GM19025 (cell line): ENCODE data around the gene PSMF1.

ENCODE experiments used
- ATAC-seq: cut with Tn5 transposase; IDR thresholded peaks from one replicate; pipeline ENCODE4 v1.9.1; 2021; ENCODE audit warnings: mild to moderate bottlenecking, low read depth, moderate library complexity; ENCODE audit not compliant: unreplicated experiment

The PSMF1 gene, protein sequence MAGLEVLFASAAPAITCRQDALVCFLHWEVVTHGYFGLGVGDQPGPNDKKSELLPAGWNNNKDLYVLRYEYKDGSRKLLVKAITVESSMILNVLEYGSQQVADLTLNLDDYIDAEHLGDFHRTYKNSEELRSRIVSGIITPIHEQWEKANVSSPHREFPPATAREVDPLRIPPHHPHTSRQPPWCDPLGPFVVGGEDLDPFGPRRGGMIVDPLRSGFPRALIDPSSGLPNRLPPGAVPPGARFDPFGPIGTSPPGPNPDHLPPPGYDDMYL

DNA sequence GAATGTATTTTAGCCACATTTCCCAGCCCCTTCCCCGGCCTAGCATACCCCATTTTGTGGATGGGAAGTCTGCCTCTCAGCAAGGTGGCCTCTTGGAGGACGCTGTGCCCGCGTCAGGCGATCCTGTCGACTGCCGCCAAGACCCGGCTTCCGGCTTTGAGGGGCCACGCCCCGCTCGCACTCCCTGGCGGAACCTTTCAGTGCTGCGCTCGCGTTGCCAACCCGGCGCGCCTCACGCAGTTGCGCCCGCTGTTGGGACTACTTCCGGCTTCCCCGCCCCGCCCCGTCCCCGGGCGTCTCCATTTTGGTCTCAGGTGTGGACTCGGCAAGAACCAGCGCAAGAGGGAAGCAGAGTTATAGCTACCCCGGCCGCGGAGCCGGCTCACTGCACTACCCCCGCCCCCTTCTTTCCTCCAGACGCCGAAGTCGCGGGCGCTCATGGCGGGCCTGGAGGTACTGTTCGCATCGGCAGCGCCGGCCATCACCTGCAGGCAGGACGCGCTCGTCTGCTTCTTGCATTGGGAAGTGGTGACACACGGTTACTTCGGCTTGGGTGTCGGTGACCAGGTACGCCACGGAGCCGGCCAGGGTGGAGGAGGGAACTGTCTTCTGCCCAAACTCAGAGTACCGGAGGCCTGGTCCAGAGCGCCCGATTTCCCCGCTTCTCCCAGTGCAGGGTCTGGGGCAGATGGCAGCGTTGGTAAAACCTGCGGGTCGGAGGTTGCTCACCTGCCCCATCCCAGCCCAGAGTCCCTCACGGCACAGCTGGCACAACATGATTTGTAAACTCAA lies at the start of gene PSMF1:
PSMF1 (plus strand) TSS at position 267 of the 792 bp plus-strand sequence; CDS start at position 439, 172 bp downstream.
- ATAC-seq: peak; percentile 93

DNA sequence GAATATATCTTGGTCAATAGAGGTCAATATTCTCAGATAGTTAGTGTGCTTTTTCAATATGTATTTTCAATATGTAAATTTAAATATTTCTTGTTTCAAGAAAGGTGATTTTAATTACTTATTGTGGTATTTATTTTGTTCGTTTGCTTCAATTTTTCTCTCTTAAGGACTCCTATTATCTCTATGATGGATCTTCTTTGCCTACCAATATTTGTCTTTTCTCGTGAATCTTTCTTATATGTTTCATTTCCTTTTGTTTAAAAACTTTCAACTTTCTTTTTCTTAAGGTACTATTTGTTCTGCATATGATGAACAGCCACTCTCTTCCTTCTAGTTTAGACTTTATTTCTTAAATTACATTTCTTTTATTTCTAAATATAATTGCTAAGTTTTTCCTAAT lies 46.1 kb upstream of the PSMF1 start:
- no peak for ATAC-seq

DNA sequence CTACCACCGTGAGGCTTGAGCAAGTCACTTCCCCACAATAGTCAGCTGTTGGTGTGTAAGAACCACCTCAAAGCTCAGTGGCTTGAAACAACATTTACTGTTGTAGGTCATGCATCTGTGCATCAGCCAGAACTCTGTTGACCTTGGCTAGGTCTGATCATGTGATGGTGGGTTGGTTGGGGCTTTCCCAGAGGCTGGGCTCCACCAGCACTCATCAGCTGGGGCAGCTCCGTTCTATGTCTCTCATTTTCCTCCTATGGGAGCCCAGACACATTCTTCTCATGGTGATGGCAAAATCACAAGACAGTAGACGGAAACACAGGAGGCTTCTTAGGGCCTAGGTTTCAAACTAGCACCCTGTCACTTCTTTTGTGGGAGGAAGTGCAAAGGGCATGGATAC lies 42.8 kb upstream of the PSMF1 start:
- ATAC-seq: no peak

DNA sequence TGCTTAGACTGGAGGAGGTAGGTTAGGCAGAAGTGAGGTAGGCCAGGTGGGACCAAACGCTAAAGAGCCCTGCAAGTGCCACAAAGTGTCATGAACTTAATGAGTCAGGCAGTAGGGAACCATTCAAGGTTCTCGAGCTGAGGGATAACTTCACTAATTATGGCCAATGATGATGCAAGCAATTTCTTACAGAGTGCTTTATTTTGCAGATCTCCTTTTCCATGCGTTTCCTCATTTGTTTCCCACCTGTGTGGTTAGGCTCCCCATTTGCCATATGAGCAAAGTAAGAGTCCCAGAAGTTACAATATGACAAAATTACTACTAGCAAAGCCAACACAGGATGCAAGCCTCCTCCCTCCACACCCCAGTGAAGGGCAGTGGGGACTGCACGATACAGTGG lies 36.5 kb upstream of the PSMF1 start:
- ATAC-seq: no peak

DNA sequence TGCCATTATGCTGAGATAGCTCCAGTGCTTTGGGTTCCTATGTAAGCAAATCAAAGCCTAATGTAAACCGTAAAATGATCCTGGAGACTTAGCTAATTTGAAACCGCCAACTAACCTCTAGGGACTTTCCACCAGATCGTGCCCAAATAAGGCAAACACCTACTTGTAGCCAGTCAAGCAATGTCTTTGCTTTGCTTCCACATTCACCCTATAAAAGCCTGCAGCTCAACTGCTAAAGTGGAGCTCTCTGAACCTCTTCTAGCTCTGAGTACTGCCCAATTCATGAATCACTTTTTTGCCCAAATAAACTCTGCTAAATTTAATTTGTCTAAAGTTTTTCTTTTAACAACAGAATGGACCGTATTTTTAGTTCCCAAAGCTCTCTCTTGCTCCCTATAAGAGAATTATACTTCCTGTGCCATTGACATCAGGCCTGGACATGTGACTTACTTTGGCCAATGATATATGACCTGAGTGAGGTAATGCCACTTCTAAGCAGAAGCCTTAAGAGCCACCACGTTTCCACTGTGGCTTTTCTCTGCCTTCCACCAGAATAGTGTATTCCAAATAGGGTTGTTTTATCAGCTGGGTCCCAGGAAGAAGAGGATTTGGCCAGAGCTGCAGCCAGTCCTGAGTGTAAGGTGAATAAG lies 34.8 kb upstream of the PSMF1 start:
- ATAC-seq: no peak

DNA sequence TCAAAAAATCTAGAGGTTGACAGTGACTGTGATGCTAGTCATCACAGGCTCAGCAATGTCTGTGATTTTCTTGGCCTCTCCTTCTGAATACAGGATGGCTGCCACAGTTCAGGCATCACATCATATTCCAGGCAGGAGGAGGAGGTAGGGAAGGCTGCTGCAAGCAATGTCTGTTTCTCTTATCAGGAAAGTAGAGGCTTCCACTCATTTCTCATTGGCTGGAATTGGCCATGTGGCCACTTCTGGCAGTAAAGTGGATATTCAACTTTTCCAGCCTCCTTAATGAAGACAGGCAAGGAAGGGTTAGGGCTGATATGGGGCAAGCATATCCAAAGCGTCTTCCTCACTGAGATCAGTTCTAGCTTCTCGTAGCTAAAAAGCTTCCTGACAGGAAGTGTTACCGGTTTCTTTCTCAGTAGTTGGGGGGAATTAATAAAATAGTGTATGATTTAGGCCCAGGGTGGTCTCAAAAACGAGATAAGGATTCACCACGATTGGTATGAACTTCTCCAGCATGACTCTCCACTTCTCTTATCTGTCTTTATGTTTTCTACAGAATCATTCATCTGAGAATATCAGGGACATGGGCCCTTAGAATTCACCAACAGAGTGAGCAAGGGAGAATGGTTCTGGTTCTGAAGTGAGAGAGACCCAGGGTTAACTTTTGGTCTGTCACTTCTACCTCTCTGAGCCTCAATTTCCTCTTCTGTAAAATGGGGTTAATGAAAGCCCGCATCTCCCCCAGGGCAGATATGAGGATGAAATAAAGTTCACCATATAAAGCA lies 32.7 kb upstream of the PSMF1 start:
- no peak for ATAC-seq

DNA sequence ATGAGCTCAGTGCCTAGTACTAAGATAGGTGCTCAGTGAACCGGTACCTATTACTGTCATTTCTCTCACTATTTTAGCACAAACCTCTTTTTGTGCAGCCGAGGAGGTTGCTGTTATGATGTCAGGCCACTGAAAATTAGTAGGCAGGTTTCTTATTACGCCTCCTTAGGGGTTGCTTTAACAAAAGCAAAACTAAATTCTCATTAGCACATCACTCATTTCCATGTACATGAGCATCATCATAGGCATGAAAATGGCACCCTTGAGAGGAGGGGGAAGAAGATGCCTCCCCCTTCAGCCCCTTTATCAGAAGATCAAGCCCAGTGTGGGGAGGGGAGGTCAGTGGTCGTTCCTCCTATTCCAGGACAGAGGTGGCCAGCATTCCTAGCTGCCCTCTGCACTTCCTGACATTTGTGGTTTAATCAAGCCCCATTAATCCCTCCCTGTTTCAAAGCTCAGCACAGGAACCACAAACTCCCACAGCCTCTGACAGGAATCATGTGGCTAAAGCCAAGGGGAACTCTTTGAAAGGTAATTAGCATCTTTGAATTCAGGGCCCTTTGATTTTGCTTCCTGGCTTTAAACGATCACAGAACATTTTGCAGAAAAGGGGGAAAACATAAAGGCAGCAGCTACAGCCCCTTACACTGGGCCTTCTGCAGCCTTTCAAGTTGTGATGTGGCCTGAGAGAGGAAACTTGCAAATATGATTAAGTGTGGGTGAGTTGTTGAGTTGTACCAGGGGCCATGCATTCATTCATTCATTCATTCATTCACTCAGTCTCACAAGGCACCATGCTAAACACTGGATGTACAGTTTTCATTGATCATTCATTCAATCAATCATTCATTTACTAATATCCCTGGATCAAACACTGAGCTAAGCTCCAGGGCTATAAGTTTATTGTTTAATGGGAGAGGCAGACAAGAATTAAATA lies 31.9 kb upstream of the PSMF1 start:
- no peak for ATAC-seq

DNA sequence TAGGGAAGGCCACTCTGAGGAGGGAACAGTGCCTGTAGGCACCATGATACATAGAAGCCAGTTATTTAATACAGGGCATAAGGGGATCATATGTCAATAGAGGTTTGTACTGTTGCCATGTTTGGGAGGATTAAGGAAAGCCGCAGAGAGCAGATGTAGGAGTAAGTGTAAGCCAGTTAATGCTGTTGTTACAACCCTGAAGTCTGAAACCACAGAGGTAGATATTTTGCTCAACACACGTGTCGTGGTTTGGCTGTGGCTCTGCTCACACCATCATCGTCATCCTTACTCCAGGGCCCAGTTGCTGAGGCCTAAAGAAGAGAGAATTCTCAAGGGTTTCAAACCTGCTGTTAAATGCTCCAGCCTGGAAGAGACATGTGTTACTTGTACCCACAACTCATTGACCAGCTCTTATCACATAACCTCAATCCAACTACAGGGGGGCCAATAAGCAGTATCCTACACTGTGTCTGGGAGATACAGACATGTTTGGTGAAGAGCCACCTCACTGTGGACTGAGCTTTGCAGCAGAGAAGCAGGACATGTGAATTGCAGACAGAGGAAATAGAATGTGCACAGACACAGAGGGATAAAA lies 31.0 kb upstream of the PSMF1 start:
- ATAC-seq: no peak

DNA sequence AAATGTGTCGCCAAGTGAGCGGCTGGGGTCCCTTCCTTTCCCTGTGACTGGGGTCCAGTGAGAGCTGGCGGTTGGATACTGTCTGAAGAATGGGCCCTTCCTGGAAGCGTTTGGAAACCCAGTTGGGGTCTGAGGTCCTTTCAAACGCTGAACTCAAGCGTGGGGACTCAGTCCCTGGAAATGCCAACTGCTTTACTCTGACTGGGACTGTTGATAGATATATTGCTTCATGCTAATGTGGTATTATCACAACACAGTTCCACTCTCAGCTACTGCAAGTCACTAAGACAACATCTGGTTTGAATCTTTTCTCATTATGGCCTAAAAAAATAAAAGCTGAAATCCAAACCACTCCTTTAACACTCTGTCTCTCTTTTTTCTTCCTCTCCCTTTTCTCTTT lies 23.7 kb upstream of the PSMF1 start:
- no peak for ATAC-seq

DNA sequence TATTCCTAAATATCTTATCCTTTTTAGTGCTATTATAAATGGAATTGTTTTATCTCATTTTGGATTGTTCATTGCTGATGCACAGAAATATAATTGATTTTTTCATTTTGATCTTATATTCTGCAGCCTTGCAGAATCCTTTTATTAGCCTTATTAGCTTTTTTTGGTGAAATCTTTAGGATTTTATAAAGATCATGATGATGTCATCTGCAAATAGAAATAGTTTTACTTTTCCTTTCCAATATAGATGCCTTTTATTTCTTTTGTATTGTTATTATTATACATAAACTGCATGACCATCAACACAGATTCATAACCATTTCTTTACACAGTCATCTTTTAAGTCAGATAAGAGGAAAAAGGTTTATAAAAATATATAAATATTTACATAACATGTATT lies 16.9 kb upstream of the PSMF1 start:
- no peak for ATAC-seq

DNA sequence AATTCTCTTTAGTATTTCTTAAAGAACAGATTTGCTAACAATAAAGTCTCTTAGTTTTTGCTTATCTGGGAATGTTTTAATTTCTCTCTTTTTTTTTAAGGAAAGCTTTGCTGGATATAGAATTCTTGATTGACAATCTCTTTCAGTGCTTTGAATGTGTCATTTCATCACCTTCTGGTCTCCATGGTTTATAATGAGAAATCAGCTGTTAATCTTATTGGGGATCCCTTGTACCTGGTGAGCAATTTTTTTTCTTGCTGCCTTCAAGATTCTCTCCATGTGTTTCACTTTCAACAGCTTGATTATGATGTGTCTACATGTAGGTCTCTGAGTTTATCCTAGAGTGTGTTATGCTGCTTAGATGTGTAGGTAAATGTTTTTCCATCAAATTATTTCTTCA lies 16.4 kb upstream of the PSMF1 start:
- no peak for ATAC-seq

DNA sequence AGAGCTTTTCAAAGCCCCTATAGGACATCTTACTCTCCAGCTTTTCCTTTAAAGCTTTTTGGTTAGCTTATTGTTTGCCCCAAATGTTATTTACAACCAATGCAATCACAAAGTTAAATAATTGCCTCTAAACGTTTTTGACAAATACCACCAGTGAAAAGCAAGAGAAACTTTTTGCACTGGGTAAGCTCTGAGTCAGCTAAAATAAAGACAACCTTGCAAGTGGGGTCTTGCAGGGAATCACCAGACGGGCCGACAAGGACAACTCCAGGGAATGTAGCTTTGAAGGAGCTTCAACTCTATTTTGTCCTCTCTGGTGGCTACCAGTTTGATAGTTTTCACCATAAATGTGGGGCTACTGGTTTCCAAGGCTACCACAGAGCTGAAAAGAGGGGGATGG lies 14.7 kb upstream of the PSMF1 start:
- no peak for ATAC-seq

DNA sequence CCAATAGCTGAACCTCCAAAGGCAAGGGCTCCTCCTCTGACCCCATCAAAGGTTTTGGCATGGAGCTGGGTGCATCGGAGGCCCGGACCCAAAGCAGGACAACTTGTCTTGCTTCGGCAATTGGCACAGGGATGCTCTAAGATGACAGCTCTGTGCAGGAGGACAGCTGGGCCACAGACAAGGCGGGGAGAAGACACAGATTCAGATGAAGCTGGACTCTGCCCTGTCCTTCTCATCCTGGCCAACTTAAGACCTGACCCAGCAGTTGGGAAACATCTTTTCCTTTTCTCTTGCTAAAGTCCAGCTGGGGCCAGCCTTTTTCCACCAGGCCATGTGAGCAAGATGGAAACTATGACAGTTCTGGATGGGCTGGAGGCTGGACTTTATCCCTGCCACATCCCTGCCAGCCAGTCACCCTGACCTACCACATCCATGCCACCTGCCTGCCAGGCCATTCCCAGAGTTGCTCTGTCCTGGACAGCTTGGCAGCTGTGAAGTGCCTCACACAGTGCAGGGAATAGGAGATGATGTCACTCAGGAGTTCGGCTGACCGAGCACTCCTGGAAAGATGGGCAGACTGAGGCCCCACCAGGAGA lies 12.7 kb upstream of the PSMF1 start:
- no peak for ATAC-seq

DNA sequence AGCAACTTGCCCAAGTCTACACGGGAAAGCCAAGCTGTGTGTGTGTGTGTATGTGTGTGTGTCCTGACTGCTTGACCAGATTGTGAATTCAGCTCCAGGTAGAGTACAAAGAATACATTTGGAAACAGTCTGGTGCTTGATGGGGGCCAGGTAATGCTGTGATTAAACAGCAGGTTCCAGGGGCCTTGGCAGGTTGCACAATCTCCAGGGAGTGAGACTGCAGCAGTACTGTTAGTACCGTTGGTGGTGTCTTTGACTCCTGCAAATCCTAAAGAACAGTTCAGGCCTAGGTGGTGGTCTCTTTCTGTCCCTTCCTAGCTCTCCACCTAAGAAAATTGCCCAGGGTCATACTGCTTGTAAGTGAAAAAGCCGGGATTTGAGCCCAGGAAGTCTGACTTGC lies 11.2 kb upstream of the PSMF1 start:
- ATAC-seq: no peak

DNA sequence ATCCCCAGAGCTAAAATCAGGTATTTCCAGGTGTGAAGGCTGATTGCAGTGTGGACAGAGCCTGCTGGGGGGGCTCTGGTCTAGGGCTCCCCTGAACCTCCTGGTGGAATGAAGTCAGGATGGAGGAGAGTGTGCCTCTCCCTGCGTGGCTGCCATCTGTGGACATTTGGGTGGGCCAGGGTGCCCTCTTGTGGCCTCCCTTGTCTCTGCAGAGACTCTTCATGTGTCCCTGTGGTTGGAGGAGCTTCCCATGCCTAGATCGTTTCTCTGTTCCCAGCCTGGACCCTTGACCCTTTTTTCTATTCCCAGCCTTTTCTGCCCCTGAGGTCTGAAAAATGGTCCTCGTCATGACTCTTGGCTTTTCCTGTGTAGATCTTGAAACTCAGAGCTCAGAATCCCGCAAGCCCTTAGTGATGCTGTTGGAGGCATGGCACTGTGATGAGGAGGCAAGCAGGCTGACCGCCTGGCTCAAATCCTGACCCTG lies 9.9 kb upstream of the PSMF1 start:
- ATAC-seq: no peak

DNA sequence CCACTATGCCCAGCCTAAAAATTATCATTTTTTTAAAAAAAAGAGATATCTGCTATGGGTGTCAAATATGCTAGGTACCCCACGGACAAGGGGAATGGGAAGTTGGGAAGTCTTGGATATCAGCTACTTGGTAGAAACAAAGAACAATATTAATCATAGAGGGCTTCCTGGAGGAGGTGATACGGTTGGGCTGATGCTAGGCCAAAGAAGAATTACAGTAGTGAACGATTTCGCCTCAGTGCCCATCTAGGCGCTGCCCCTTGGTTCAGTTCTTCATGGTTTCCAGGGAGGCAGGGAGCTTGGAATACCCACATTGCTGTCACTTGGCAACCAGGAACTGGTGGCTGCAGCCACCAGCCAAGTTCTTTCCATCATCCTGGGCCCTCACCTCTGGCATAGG lies 5.5 kb upstream of the PSMF1 start:
- no peak for ATAC-seq

DNA sequence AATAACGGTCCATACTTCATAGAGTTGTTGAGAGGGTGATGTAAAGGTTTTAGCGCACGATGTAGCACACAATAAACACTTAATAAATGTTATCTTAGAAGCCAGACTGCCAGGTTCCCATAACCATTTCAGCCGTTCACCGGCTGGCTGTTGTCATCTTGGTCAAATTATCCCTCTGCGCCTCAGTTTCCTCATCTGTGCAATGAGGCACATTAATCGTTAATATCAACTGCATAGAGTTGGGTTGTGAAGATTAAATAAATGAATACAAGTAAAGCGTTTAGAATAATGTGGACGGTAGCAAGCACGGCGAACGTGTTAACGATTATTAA lies 432 bp upstream of the PSMF1 start:
- ATAC-seq: no peak

DNA sequence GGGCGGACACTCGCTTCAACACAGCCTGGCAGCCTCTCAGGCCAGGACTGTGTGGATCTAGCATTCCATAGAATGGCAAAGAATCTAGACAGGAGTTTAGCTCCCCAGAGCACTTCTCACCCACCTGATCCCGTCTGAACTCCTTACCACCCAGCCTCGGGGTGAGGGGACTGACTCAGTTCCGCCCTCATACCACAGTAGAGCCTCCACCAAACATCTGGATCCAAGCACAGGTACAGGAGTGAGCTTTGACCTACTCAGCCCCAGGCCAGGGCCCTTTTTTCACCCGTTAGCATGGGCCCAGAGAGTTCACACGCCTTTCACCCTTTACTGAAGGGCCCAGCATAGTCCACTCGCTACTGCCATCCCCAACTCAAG lies 715 bp downstream of the PSMF1 start:
- ATAC-seq: no peak

DNA sequence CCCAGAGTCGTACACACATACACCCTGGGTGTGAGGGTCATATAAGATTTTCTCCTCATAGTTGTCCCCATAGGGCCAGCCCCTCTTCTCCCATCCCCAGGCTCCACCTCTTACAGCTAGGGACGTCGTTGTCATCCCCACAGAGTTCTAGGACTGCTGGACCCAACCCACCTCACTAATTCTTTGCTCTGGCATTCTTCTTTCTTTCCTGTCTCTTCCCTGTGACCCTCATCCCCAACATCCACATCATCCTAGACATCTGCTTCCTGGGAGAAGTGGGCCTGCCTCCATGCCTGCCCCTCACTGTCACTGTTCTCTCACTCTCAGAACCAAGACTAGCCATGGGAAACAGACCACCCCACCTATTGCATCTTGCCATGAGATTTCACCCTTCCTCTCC lies 1.1 kb downstream of the PSMF1 start:
- ATAC-seq: no peak
